ENCODE results near the gene VEGFC. TPM values are rescaled to one million over a fixed set of nuclear protein-coding genes. Genes with fewer than 3 reads are reported as not detected.

The VEGFC gene
- total RNA-seq, 1 donor from 2014 or later = 5.9 TPM

DNA sequence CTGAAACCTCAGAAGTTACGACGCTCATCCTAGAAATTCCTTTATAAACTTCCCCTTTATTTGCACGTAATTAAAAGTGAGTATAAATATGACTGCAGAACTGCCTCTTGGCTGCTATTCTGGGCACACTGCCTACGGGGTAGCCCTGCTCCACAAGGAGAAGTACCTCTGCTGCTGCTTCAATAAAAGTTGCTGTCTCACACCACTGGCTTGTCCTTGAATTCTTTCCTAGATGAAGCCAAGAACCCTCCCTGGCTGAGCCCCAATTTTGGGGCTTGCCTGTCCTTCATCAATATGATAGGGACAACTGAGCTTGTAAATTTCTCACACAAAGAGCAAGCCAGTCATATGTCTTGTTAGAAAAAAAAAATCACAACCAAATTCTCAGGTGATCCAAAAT, 115.8 kb downstream of the VEGFC start:
- DNase-seq = no peak

DNA sequence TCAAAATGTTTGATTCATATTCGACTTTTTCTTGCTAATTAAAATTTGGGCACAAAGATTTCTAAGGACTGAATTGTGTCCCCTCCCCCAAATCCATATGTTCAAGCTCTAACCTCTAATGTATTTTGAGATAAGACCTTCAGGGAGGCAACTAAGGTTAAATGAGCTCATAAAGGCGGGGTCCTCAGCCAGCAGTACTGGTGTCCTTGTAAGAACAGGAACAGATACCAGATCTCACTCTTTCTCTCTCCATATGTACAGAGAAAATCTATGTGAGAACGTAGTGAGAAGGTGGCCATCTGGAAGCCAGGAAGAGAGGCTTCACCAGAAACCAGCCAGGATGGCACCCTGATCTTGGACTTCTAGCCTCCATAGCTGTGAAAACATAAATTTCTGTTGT, 116.9 kb downstream of the VEGFC start:
- DNase-seq = no peak

DNA sequence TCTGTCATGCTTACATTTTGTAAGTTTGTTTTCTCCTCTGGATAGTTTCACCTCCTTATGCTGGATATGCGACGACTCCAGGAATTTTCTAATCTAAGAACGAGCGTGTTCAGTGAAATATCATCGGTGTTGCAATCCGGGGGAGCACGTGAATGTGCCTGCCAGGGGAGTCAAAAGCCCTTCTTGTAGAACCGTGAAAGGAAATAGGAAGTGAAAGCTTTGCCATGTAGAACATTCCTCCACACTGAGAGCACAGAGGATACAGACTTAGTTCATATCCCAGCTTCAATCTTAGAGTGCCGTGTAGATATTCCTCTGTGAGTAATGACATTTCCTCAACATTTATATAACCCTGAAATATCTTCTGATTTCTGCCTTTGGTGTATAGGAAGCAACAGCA, 121.2 kb downstream of the VEGFC start:
- DNase-seq = no peak

DNA sequence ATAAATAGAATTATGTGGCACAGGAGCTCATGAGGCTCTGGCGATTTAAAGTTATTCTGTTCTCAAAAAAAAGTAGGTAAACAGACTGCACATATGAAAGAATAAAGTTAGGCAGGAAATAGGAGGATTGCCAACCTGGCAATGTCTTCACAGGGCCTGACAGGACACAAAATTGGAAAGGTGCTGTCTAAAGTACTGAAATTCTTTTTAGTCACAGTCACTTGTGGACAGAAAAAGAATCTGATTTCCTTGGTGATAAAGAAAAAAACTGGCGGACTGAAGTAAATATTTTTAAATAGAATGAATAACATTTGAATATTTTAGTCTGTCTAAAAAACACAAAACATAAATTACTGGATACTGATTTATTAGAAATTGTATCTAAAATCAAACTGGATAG, 124.4 kb downstream of the VEGFC start:
- DNase-seq = no peak

DNA sequence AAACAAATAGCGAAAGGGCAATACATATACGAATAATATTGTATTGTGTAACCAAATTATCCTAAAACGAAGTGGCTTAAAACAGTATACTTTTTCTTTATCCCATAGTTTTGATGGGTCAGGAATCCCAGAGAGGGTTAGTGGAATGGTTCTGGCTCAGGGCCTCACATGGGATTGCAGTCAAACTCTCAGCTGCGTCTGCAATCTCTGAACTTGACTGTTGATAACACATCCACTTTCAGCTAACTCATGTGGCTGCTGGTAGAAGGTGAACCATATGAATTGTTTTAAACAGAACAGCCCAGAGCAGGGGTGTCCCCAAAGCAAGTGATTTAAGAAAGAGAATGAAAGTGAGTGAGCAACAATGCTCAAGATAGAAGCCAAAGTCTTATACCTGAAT, 127.8 kb downstream of the VEGFC start:
- no peak for DNase-seq

DNA sequence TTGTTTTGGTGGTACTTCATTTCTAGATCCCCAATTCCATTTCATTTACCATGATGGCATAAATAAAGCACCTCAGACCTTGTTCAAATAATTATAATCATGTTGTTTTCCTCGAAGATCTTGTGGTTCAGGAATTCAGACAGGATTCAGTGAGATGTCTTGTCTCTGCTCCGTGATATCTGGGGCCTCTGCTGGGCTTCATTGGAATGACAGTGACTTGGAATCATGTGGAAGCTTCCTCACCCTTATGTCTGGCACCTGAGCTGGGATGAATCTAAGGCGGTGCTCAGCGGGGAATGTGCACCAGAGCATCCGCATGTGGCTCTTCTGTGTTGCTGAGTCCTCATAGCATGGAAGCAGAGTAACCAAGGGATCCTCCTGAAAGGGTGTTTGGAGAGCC, 132.2 kb downstream of the VEGFC start:
- DNase-seq = no peak

DNA sequence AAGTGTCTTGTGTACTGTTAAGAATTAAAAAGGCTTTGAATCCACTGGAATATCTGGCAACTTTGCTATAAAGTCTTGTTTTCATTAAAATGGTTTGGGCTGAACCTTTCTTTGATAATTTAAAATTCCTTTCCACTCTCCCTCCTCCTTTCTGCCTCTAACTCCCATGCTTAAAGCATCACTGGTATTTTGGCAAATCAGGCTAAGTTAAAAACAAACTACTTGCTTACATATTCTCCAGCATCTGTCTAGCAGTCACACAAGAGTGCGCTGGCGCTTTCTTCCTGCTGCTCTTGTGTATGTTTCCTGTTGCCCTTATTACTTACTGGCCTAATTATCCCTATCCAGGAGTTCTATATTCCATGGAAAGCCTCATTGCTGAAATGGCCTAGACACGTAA, 136.6 kb downstream of the VEGFC start:
- DNase-seq = no peak

DNA sequence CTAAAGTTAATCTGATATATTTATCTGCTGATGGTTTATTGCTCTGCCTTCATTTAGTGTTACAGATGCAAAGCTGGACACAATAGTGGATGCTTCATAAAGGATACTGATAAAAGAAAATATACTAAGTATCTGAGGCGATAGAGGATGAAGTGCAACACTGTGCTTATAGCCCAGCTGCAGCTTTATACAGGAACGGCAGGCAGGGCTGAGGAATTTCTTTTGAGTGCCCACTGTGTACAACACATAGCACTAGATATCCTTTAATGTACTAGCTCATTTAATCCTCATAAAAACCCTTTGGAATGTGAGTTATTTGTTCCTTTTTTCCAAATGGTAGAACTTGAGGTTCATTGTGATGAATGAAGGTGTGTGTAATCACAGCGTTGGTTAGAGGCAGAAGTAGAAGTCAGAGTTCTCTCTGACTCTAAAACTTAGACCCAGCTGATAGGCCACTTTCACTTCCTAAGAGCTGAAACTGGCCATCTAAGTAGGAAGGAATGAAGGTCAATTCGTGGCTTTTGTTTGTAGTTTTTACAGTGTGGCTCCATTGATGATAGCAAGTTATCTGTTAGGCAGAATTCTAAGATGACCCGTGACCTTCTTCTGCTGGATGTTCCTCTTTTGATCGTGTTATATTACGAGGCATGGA, 138.0 kb downstream of the VEGFC start:
- DNase-seq = no peak

DNA sequence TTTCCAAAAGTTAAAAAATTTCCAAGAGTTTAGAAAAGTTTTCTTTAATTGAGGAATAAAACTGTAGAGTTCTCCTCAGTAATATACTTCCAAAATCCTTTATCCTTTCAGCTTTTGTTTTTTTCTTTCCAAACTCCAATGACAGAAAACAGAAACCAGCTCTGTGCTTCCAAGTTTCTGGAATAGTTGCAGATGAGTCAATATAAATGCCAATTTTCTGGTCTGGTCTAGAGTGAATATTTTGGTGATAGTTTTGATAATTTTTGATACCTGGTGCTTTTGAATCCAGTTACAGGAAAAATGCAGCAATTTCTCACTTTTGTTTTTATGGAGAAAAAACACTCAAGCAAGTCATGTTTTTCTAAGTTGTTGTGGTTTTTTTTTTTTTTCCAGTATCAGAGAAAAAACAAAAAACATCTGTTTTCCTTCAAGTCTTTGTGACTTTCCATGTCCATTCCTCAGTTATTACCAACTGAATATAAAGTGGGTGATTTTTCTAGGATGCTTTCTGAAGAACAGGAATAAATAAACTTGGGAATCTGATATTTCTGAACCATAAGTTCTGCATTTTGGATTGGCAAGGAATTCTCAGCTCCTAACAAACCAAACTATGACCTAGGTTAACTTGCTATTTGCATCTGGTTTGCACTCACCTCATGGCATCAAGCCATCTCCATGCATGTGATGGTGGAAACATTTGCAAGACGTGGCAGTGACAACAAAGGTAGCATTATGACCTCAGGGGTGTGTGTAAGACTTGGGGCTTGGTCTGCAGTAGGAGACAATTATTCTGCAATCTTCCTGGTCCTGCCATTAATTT, 139.1 kb downstream of the VEGFC start:
- DNase-seq = peak; percentile 15

DNA sequence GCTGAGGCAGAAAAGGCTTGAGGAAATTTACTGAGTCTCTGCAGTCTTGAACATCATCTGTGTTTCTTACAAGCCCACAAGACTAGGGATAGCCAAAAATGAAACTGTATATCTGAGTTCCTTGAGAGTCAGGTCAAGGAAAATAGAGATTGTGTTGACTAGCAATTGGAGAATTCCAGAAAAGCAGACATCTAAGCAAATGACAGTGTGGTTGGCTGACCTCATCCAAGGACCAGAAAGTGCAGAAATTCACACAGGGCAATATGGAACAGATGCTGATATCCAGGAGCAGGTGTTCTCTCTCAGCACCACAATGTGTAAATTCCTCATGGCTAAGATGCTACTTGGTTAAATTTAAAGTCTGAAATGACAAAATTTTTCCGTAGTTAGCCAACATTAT, 146.4 kb downstream of the VEGFC start:
- DNase-seq = no peak

DNA sequence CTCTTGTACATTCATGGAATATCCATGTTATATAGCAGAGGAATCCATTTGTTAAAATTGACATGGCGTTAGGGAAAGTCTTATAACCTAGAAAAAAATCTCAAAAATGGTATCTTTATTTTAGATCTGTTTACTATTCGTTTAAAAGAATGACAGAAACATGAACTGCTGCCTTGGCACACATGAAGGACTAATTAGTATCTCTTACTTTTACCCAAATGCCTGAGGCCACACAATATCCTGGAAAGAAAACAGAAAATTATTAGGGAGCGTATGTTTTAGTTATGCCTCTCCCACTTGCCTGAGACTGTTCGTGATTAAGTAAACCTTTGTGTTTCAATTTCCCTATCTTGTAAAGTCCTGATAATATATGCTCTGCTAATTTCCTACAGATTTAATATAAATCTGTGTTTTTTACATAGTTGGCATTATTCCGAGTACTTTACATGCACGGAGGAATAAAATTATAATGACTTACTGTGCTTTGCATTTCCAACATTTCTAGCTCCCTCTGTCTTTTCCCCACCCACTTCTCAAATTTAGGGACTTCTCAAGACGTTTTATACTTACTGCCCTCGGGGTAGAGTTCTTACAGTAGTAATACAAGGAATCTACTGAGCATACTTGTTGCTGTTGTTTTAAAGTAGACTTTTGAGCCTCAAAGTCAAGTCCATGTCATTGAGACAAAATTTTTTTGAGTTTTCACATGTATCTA, 147.3 kb downstream of the VEGFC start:
- no peak for DNase-seq

DNA sequence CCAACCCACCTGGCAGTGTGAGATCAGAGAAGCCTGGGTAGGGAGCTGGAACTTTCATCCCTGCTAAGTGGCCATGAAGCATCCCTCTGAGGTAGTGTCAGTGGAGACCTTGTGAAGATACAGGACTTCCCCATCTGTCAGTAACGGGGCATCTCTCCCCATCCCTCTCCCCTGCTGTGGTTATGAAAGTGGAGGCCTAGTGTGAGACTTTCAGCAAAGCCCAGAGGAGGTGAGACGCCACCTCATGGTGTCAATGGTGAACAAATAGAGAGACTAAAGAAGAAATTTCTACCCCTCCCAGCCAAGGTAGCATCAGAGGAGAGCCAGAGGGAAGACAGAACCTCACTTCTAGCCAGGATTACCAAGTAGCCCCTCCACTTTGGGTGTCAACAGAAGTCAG, 150.2 kb downstream of the VEGFC start:
- DNase-seq = no peak

DNA sequence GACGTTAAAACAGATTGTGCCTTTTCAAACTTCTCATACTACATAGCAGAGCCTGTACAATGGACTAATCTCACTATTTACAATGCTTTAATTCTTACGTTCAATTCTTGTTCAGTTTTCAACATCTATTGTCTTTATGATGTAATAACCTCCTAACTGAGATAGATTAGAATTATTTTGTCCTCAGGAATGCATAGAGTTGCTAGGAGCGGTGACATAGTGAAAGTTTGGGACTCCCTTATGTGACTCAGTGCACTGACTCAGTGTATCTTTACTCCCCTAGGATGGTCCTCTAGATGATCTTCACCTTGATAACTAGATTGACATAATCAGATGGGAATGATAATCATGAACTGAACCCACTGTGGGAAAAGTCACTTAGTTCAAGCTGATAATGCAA, 151.5 kb downstream of the VEGFC start:
- no peak for DNase-seq

DNA sequence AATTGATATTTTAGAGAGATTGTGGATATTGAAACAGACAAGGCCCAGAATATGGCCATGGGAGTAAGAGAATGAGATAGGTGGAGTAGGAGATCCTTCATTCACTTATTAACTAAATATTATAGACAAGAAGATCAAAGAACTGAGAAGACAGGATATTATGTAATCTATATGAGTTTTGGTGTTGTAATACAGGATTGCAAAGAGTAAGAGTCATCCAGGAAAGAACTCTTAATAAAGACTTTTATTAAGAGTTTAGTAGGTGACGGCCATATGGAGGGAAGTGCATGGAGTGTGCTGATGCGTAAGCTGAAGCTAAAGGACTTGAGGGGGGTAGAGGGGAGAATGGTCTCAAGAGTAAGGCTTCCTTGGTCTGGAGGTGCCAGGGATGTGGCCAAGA, 153.7 kb downstream of the VEGFC start:
- DNase-seq = no peak

DNA sequence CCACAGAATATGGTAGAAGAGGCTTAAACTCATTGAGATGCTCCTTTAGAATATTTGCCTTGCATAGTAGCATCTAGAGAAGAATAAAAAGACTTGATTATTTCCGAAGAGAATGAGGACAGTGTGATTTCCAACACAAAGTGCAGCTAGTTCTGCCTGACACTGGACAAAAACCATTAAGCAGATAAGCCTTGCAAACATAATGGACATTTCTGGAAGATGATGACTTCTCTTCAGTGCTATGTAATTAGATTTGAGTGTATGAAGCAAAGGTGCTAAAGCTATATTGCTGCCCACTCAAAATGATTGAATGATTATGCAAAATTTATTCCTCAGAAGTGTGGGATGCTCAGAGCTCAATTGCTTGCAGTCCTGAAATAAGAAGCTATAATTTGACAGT, 156.4 kb downstream of the VEGFC start:
- no peak for DNase-seq

DNA sequence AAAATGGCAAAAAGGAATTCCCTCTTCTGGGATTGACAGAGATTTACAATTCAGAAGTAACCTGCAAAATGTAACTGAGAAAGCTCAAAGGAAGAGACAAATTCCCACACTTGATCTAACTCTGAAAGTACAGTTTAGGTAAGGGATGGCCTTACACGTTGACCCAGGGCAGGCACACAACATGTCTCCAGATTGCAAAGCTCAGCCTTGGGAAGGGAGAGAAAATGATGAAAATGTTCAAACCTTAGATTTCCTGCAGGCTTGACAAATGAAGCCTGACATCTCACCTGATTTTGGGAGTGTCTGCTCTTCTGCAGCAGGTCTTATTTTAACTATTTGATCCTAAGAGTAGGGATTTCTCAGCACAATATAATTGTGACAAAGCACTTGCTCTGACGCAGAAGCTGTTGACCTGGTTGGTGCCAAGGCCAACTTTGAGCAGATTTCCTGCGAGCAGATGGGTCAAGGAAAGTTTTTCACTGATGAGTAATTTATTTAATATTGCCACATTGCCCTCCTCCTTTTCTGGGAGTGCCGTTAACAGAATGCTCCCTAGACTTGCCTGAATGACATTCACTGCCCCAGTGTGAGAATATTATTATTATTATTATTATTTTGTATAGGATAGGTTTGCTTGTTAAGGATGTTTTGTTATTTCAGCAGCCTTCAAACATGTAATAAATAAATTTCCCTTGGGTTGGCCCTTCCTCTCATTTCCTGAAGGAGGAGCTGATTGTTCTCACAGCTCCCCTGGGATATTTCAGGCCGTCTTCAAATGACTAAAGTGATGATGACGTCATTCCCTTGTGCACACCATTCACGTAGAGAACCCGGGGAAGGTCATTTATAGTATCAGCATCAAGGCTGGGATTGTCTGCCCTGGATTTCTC, 157.1 kb downstream of the VEGFC start:
- no peak for DNase-seq
